DND-41 (cell line): ENCODE data around the gene RNF13.
"Not testable (repeated sequence)": the region's sequence is repeated elsewhere in the genome, so short reads cannot be mapped to it uniquely, and the experiment has no call there.

Experiments used
- ATAC-seq: fragments of 200-7000 bp; cut with Tn5 transposase; 3 replicates; pipeline ENCODE4 v1.9.1; 2021; ENCODE audit warnings: low read depth; ENCODE audit not compliant: insufficient read depth
- DNase-seq: peaks from one replicate; pipeline ENCODE4 v3.0.0-alpha.2; 2020
- H2AFZ ChIP-seq: 2 replicates; pipeline ENCODE4 v1.6.0; 2012; ENCODE audit warnings: low read depth, low read length
- H3K27ac ChIP-seq: 2 replicates; pipeline ENCODE4 v1.5.1; 2012; ENCODE audit warnings: low read length, inconsistent platforms
- H3K27me3 ChIP-seq: fragments of 200-600 bp; sonication (generic); 2 replicates; pipeline ENCODE4 v1.6.0; 2012; ENCODE audit warnings: low read length, mild to moderate bottlenecking, inconsistent platforms; ENCODE audit not compliant: insufficient read depth, poor library complexity
- H3K36me3 ChIP-seq: 2 replicates; pipeline ENCODE4 v1.5.1; 2012; ENCODE audit warnings: low read length, inconsistent platforms; ENCODE audit not compliant: insufficient read depth
- H3K4me1 ChIP-seq: 2 replicates; pipeline ENCODE4 v1.5.1; 2012; ENCODE audit warnings: mild to moderate bottlenecking, low read length; ENCODE audit not compliant: insufficient read depth
- H3K4me2 ChIP-seq: 2 replicates; pipeline ENCODE4 v1.6.0; 2012; ENCODE audit warnings: mild to moderate bottlenecking, moderate library complexity, low read length, inconsistent platforms; ENCODE audit not compliant: insufficient read depth
- H3K4me3 ChIP-seq, 2 experiments: fragments of 200-600 bp in 1 of 2; shearing (Covaris generic) in 1 of 2; 2 replicates each; pipeline ENCODE4 v1.5.1; 2012 to 2016; ENCODE audit warnings: inconsistent platforms in 2 of 2, low read length in 2 of 2, mild to moderate bottlenecking in 2 of 2, low read depth in 1 of 2, moderate library complexity in 1 of 2
- H3K79me2 ChIP-seq: 2 replicates; pipeline ENCODE4 v1.6.0; 2012; ENCODE audit warnings: low read length, inconsistent platforms; ENCODE audit not compliant: insufficient read depth
- H3K9ac ChIP-seq: 2 replicates; pipeline ENCODE4 v1.6.0; 2012; ENCODE audit warnings: low read depth, mild to moderate bottlenecking, inconsistent platforms, low read length, moderate library complexity
- H3K9me3 ChIP-seq: 2 replicates; pipeline ENCODE4 v1.5.1; 2012; ENCODE audit warnings: low read length, moderate library complexity, mild to moderate bottlenecking, inconsistent platforms; ENCODE audit not compliant: insufficient read depth, severe bottlenecking
- H4K20me1 ChIP-seq: 2 replicates; pipeline ENCODE4 v1.6.0; 2012; ENCODE audit warnings: low read length; ENCODE audit not compliant: insufficient read depth
- CTCF ChIP-seq: IDR thresholded peaks from 2 replicates; pipeline ENCODE4 v1.5.1; 2012; ENCODE audit warnings: borderline replicate concordance, low read length, moderate library complexity, mild to moderate bottlenecking; ENCODE audit not compliant: poor library complexity, severe bottlenecking; ENCODE audit errors: extremely low read depth
- EZH2 ChIP-seq: IDR thresholded peaks from 3 replicates; pipeline ENCODE4 v1.6.1; 2012; ENCODE audit warnings: borderline replicate concordance, low read depth, mild to moderate bottlenecking, moderate library complexity, low read length, inconsistent platforms; ENCODE audit not compliant: severe bottlenecking

RNF13 gene

DNA sequence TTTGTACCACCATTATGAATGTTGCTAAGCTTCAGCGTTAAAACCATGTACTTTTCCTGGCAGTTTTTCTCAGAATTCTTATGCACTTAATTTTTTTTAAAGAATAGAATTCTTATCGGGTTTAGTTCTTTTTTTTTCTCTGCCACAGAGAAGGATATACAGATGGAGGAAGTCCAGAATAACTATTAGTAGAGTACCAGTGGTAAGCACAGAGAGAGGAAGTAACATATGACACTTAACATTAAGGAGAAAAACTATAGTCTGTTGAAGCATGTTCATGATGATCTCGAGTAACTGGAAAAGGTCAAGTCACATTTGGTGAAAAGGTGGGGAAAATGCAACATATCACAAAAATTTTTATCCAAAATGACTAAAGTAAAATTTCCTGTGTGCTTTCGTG, 68.9 kb downstream of the RNF13 start:
- H3K36me3 ChIP-seq: peaks cover 1% of the 10 kb centered on the region

DNA sequence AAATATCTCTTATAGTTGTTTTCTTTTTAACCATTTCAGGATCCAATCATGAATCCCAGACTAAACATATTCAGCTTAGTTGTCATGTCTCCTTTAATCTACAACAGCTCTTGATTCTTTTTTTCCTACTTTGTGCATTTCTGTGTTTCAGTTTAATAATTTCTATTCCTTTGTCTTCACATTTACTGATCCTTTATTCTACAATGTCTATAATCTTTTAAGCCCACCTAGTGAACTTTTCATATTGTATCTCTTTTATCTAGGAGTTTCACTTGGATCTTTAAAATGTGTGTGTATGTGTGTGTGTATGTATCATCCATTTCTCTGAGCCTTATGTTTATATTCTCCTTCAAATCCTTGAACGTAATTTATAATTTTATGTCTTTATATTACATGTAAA, 70.1 kb downstream of the RNF13 start:
- no peaks in the 10 kb centered on the region for H3K79me2 ChIP-seq
- ATAC-seq (no peak), DNase-seq (no peak)
- H3K9ac ChIP-seq: no peak overlapping the region
- H3K36me3 ChIP-seq: peaks cover 8% of the 10 kb centered on the region
- peaks cover 2% of the 10 kb centered on the region for H3K9me3 ChIP-seq
- no peaks in the 10 kb centered on the region for H3K4me1 ChIP-seq
- H3K27me3 ChIP-seq: no peaks in the 10 kb centered on the region
- TF ChIP-seq CTCF (no peak), EZH2 (no peak)
- H2AFZ ChIP-seq: no peak overlapping the region
- H4K20me1 ChIP-seq: peaks cover 2% of the 10 kb centered on the region; the same call in 1 of the 2 replicates
- no peak overlapping the region for H3K4me2 ChIP-seq
- no peak overlapping the region for H3K27ac ChIP-seq
- H3K4me3 ChIP-seq: no peak overlapping the region

More for the DNA sequence above, 68.9 kb downstream of the RNF13 start:
- no peak for ATAC-seq
- no peak for TF ChIP-seq CTCF
- Histone ChIP-seq H3K4me1 (no peaks in the 10 kb centered on the region), H3K4me3 (no peak overlapping the region), H3K27ac (no peak overlapping the region), H3K79me2 (no peaks in the 10 kb centered on the region), H4K20me1 (no peaks in the 10 kb centered on the region), H3K9ac (no peak overlapping the region), H3K4me2 (no peak overlapping the region), H2AFZ (no peak overlapping the region), H3K9me3 (peaks cover 2% of the 10 kb centered on the region), H3K27me3 (no peaks in the 10 kb centered on the region)
- no peak for DNase-seq

GRCh38 chr3:149883860-149884259, 70.8 kb downstream of the RNF13 start:
- H2AFZ ChIP-seq, H3K79me2 ChIP-seq, H3K4me3 ChIP-seq, H3K27me3 ChIP-seq, H3K9me3 ChIP-seq, H4K20me1 ChIP-seq, H3K36me3 ChIP-seq, H3K4me1 ChIP-seq, ATAC-seq, DNase-seq, H3K27ac ChIP-seq, H3K4me2 ChIP-seq, H3K9ac ChIP-seq: not testable (repeated sequence)

- H4K20me1 ChIP-seq, H3K4me2 ChIP-seq, H3K9me3 ChIP-seq, H3K79me2 ChIP-seq, H3K27ac ChIP-seq, H2AFZ ChIP-seq, H3K4me1 ChIP-seq, ATAC-seq, H3K9ac ChIP-seq, H3K36me3 ChIP-seq, H3K27me3 ChIP-seq, DNase-seq, H3K4me3 ChIP-seq: not testable (repeated sequence)
These were observed 71.8 kb downstream of the RNF13 start for GRCh38 chr3:149884848-149885247.

DNA sequence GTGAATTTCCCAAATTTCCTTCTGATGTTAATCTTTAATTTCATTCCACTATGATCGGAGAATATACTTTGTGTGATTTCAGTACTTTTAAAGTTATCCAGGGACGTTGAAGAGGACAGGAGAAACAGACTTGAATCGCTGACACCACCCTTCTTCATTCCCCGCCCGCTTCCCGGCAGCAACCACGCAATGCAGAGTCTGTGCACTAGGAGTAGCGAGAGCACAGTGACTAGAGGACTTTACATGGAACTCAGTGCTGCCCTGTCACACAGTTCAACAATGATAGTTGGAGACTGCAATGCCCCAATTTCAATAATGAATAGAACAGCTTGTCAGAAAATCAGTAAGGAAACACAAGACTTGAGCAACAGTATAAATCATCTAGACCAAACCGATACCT, 73.9 kb downstream of the RNF13 start:
- DNase-seq (no peak), ATAC-seq (no peak)
- Histone ChIP-seq H3K27ac (no peak overlapping the region), H3K9ac (no peak overlapping the region), H3K79me2 (no peaks in the 10 kb centered on the region), H3K36me3 (peaks cover 8% of the 10 kb centered on the region), H3K4me1 (no peaks in the 10 kb centered on the region), H2AFZ (no peak overlapping the region), H3K27me3 (no peaks in the 10 kb centered on the region), H3K4me2 (no peak overlapping the region), H3K9me3 (peaks cover 2% of the 10 kb centered on the region), H3K4me3 (no peak overlapping the region), H4K20me1 (peaks cover 2% of the 10 kb centered on the region; the same call in 1 of the 2 replicates)
- TF ChIP-seq CTCF (no peak), EZH2 (no peak)
